ENCODE measurements around the gene LIM2. TPM values are rescaled to one million over a fixed set of nuclear protein-coding genes. Genes with fewer than 3 reads are reported as not detected.
A peak's percentile ranks its signal among the peaks of the same experiment; 100 is the strongest.

LIM2 gene
- total RNA-seq, 4 donors from 2014 or later: not detected

- H3K9me3 ChIP-seq: no peaks in the 10 kb centered on the region
- H3K4me3 ChIP-seq: peak overlapping the region; percentile 88 to 95 (median 92)
- peak; percentile 89 to 90 for ATAC-seq
- TF ChIP-seq CTCF (IDR thresholded peaks at IDR 0.05 in 4 of 5, conservative IDR thresholded peaks at IDR 0.05 in 1 of 5): no peak
- TF ChIP-seq POLR2A (IDR thresholded peaks at IDR 0.05): peak; percentile 82 to 91
- intact Hi-C loops (cut with DNase I; ENCODE audit: low total_unique reads) (loop anchor here (1.0 to 10.0 kb wide), 9 partner anchors 27 to 1599 kb away; partner anchors contain the start of genes AP2A1, ASPDH, CTU1 and JOSD2), in situ Hi-C loops (cut with MboI; ENCODE audit: low sequenced_read_pairs in 4 of 4) (no loop called here)
- peaks cover 13 to 19% of the 10 kb centered on the region in 2 donors for H3K4me1 ChIP-seq
- no peaks in the 10 kb centered on the region for H3K27me3 ChIP-seq
- no peaks in the 10 kb centered on the region for H3K36me3 ChIP-seq
- DNase-seq: peak; percentile 99 to 100
- H3K27ac ChIP-seq: peak overlapping the region; percentile 91 to 98 (median 94)
Measured at GRCh38 chr19:51366389-51367254, 21.2 kb downstream of the LIM2 start.

- DNase-seq (no peak), ATAC-seq (peak; percentile 1 to 5)
- Histone ChIP-seq H3K36me3 (no peaks in the 10 kb centered on the region), H3K4me1 (peaks cover 13 to 19% of the 10 kb centered on the region in 2 donors), H3K4me3 (peak within 1 kb of the TSS; percentile 88 to 95 (median 92)), H3K9me3 (no peaks in the 10 kb centered on the region), H3K27ac (peak within 1 kb of the TSS; percentile 91 to 98 (median 94)), H3K27me3 (no peaks in the 10 kb centered on the region)
- intact Hi-C loops (cut with DNase I; ENCODE audit: low total_unique reads) (loop anchor here (2.0 to 10.0 kb wide), 8 partner anchors 259 to 1599 kb away; partner anchors contain the start of genes AP2A1, ASPDH, CTU1 and JOSD2), in situ Hi-C loops (cut with MboI; ENCODE audit: low sequenced_read_pairs in 4 of 4) (no loop called here)
- TF ChIP-seq CTCF (IDR thresholded peaks at IDR 0.05 in 4 of 5, conservative IDR thresholded peaks at IDR 0.05 in 1 of 5) (no peak), POLR2A (IDR thresholded peaks at IDR 0.05) (peak; percentile 74 to 77)
Measured at GRCh38 chr19:51365965-51366388, 21.8 kb downstream of the LIM2 start, which contains the start of gene ETFB. TSS of gene ETFB (minus strand) at chr19:51366388. CDS start at chr19:51366326, 62 bp downstream.

- Histone ChIP-seq H3K27ac (peak overlapping the region; percentile 91 to 98 (median 94)), H3K4me1 (peaks cover 13 to 19% of the 10 kb centered on the region in 2 donors), H3K9me3 (no peaks in the 10 kb centered on the region), H3K4me3 (peak overlapping the region; percentile 76 to 95 (median 90)), H3K27me3 (no peaks in the 10 kb centered on the region), H3K36me3 (no peaks in the 10 kb centered on the region)
- ATAC-seq (peak; percentile 22 to 28), DNase-seq (peak; percentile 32 to 57)
- TF ChIP-seq POLR2A (IDR thresholded peaks at IDR 0.05) (no peak), CTCF (IDR thresholded peaks at IDR 0.05 in 4 of 5, conservative IDR thresholded peaks at IDR 0.05 in 1 of 5) (no peak)
- intact Hi-C loops (cut with DNase I; ENCODE audit: low total_unique reads) (loop anchor here (5.0 to 10.0 kb wide), 6 partner anchors 258 to 1598 kb away; partner anchors contain the start of genes AP2A1, ASPDH, CTU1 and JOSD2), in situ Hi-C loops (cut with MboI; ENCODE audit: low sequenced_read_pairs in 4 of 4) (no loop called here)
Measured at GRCh38 chr19:51365211-51365964, 22.4 kb downstream of the LIM2 start.

- peak overlapping the region in 1 of 4 donors; percentile 95 for H3K4me3 ChIP-seq
Measured at GRCh38 chr19:51364200-51365106, 23.3 kb downstream of the LIM2 start.

More at GRCh38 chr19:51364200-51365106, 23.3 kb downstream of the LIM2 start:
- ATAC-seq (no peak), DNase-seq (no peak)
- Histone ChIP-seq H3K27me3 (no peaks in the 10 kb centered on the region), H3K27ac (peak overlapping the region; percentile 91 to 98 (median 94)), H3K4me1 (peaks cover 13 to 19% of the 10 kb centered on the region in 2 donors), H3K9me3 (no peaks in the 10 kb centered on the region), H3K36me3 (no peaks in the 10 kb centered on the region)
- in situ Hi-C loops (cut with MboI; ENCODE audit: low sequenced_read_pairs in 4 of 4) (no loop called here), intact Hi-C loops (cut with DNase I; ENCODE audit: low total_unique reads) (loop anchor here (5.0 to 10.0 kb wide), 6 partner anchors 257 to 1597 kb away; partner anchors contain the start of genes AP2A1, ASPDH, CTU1 and JOSD2)
- TF ChIP-seq POLR2A (IDR thresholded peaks at IDR 0.05) (no peak), CTCF (IDR thresholded peaks at IDR 0.05 in 4 of 5, conservative IDR thresholded peaks at IDR 0.05 in 1 of 5) (no peak)
